ENCODE measurements around the gene CACNA1F. TPM values are rescaled to one million over a fixed set of nuclear protein-coding genes. Genes with fewer than 3 reads are reported as not detected.
A peak's percentile ranks its signal among the peaks of the same experiment; 100 is the strongest.

Gene CACNA1F
- polyA plus RNA-seq, 4 donors, result 0.11 to 0.33 (median 0.22) TPM

DNA sequence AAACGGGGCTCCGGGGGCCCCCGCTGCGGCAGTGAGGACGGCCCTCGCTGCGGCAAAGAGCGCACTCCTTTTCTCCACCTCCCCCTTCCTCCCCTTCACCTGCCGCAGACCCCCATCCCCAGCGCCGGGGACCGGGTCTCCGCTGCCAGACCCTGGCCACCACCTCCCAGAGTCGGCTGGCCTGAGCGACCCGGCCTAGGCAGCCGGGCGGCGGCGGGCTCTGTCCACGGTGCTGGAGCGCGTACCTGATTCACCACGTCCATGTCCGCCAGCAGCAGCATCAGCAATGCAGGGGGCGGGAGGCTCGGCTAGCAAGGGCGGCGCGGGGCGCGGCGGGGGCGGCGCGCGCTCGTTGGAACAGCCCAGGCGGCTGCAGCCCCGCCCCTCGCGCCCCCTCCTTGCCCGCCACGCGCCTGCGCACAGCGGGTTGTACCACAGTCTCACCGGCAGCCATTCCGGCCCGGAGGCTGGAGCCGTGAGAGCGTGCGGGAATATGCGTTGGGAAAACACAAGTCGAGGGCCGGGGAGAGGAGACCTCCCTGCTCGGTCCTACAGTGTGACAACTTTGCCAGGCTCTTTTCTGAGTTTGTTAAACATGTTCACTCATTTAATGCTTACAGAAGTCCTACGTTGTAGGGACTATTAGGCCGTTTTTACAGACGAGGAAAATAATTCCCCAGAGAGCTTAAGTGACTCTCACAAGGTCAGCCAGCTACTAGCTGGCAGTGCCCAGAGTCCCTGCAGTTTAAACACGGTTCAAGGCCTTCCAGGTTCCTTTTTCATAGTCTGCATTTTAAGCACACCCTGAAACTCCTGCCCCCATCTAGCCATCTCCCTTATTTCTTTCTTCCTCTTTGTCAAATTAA is 33.0 kb downstream of the CACNA1F start, which contains the start of gene SYP:
TSS of gene SYP (minus strand) at position 288 of the 866 bp plus-strand sequence. CDS start at position 281, 7 bp downstream.
- DNase-seq (ENCODE audit: low read depth in 4 of 4, low spot score in 2 of 4), result peak in 1 of 4 donors; percentile 59

DNA sequence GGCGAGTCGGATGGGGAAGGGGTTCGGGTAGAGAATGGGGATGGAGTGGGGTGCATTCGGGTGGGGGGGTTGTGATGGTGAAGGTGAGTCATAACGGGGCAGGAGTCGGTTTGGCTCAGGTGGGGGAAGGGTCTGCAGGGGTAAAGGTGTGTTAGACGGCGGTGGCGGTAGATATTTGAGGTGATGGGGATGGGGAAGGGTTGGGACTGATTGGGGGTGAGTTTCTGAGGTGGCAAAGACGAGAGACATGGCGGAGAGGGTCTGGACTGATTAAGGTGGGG is 33.9 kb downstream of the CACNA1F start:
- no peak for DNase-seq (ENCODE audit: low read depth in 4 of 4, low spot score in 2 of 4)

DNA sequence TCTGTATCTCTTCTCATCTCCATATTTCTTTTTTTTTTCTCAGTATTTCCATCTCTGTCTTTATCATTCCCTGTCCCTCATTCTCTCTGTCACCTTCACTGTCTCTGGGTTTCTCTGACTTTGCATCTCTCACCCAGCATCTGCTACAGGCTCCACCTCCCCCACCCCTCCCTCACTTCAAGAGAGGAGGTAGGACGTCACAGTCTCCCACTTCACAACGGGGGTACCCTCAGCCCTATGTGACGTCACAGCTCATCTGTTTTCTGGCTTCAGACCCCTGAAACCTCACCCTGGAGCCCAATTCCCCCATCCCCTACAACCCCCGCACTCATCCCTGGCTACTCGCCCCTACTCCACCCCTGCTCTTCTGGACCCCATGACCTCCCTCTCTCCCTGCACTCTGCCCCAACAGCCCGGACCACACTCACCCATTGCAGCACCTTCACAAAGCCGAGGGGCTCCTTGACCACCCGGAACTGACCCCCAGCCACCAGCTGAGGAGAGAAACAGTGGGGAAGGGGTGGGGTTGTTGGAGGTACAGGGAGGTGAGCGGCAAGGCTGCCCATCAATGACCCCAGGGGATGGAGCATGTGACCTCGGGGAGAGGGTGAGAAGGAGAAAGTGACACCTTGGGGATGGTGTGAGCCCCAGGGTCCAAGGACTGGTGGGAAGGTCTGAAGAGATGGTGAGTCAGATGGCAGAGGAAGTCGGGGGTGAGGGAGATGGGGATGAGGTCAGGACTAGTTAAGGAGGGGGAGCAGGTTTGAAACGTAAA is 34.4 kb downstream of the CACNA1F start:
- DNase-seq (ENCODE audit: low read depth in 4 of 4, low spot score in 2 of 4), result no peak

DNA sequence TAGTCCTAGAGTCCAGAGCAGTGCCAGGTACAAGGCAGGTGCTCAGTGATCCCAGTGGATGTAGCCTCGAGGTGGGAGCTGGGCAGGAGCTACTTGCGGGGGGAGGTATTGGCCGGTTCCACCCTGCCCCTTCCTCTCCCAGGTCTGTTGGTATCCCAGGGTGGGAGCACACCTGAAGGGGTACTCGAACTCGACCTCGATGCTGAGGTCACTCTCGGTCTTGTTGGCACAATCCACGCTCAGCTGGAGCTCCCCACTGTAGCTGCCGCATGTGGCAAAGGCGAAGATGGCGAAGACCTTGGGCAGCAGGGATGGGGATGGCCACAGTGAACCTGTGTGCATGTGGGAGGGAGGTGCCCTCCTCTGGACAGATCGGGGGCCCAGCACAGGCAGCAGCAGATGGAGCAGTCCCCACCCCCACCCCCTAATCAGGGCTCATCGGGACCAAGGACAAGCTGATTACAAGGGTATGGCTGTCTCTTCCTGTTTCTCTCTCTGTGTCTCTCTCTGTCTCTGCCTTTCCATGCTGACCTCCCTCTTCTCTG is 35.5 kb downstream of the CACNA1F start:
- DNase-seq (ENCODE audit: low read depth in 4 of 4, low spot score in 2 of 4), result no peak

DNA sequence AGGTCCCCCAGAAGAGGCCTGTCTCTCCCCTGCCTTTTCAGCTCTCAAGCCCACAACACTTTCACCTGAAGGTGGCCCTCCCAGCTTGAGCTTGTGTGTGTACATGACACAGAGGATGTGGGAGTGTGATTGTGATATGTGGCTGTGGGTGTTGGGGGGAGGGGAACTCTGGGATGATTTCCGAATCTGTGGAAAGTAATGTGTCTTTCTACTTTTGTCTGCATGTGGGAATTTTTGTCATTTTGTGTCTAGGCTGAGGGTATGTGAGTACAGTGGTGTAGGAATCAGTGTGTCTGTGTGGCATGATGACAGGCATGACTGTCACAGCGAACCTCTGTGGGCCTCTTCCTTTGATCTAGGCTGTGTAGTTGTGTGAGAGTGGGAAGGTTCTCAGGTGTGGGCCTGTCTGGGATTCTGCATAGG is 39.6 kb downstream of the CACNA1F start:
- no peak for DNase-seq (ENCODE audit: low read depth in 4 of 4, low spot score in 2 of 4)

DNA sequence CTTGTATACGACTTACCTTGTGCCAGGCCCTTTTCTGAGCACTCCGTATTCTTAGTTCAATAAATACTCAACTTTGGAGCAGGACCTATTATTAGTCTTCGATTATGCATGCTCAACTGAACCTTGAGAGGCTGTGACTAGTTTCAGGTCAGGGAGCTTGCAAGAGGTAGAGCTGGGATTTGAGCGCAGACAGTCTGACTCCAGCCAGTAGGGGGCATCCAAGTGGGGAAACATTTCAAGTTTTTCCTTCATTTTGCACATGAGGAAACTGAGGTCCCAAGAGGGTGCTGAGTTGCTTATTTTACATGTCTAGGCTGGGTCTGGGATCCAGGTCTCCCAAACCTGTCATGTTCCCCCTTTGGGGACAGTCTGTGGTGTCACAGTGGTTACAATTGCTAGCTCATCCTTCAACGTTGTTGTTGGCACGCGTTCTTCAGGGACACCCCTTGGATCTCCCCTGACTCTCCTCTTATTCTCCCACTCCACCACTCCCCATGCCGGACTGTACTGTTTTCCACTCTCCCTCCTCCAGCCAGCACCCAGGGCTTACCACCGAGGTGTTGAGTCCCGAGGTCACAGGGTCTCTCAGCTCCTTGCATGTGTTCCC is 40.3 kb downstream of the CACNA1F start:
- no peak for DNase-seq (ENCODE audit: low read depth in 4 of 4, low spot score in 2 of 4)

DNA sequence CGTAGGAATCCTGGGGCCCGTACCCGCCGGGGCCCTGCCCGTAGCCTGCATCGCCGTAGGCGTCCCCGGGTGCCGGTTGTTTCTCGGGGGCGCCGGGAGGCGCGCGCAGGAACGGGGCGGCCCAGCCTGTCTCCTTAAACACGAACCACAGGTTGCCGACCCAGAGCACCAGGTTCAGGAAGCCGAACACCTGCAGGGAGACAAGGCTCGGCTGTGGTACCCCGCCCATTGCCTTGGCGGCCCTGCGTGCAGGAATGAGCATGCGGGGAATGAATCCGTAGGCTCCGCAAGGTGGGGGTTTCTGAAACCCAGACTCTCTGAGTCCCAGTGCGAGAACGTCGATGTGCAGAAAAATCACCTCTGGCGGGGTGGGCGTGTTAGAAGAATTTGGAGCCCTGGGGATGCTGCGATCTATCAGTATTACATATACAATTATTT is 41.5 kb downstream of the CACNA1F start:
- DNase-seq (ENCODE audit: low read depth in 4 of 4, low spot score in 2 of 4), result no peak

DNA sequence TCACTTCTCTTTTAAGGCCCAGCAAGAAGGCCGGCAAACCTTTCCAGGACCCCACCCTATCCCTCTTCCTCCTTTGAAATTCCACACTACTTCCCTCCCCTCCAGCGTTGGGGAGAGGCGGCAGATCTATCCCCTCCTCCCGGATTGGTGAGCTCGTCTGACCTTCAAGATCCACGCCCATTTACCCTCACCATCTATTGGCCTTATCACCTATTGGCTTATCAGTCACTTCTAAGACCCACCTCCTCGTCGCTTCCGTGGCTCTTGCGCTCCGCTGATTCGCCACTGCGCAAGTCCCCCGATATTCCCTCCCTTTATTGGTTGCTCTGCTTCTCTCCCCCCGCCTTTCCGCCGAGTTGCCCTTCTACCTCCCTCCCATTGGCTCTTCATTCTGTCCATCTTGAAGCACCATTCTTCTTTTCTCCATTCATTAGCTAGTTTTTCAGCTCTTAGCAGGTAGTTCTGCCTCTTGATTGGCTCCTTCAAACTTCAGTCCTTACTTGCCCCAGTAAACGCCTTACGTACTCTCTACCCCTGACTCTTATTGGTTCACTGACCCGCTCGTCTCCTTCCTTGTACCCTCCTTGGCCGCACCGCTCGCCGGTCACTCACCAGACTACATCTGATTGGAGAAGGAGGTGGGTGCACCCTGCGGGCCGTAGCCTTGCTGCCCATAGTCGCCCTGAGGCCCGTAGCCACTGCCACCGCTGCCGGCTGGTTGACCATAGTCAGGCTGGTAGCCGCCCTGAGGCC is 42.1 kb downstream of the CACNA1F start:
- DNase-seq (ENCODE audit: low read depth in 4 of 4, low spot score in 2 of 4), result peak; percentile 80 to 92 (median 90)

DNA sequence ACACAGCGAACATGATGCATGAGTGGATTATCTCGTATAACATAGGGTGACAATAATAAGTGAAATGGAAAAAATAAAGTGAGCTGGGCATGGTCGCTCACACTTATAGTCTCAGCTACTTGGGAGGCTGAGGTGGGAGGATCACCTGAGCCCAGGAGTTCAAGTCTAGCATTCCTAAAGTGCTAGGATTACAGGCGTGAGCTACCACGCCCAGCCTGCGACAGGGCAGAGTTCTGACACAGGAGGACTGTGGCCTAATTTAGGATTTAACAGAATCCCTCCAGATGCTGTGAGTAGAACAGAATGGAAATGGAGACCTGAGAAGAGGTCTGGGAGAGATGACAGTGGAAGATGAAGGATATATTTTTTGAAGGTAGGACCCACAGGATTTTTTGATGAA is 43.5 kb downstream of the CACNA1F start:
- DNase-seq (ENCODE audit: low read depth in 4 of 4, low spot score in 2 of 4), result no peak

DNA sequence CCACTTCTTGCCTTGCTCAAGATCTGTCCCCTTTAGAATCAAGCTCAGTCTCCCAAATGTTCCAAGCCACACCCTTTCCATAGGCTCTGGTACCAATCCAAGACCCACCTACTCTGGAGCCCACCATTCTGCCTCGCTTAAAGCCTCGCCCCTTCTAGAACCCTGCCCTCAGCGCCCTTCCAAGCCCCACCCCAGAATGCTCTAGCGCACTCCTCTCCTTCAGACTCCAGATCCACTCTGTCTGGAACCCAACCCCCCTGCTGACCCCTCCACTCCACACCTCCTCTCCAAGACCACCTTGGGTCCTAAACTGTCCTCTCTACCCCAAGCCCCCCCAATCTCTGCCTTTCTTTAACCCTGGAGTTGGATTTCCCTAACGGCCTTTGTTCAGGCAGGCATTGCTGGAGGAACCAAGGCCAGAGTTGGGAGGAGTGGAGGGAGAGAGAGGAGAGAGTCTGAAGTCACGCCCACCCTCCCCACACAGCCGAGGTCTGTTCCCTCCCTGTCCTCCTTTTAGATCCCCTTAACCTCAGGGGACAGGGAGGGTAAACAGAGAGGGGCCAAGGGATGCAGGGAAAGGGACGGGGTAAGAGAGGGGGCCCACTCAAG is 44.6 kb downstream of the CACNA1F start:
- DNase-seq (ENCODE audit: low read depth in 4 of 4, low spot score in 2 of 4), result no peak

DNA sequence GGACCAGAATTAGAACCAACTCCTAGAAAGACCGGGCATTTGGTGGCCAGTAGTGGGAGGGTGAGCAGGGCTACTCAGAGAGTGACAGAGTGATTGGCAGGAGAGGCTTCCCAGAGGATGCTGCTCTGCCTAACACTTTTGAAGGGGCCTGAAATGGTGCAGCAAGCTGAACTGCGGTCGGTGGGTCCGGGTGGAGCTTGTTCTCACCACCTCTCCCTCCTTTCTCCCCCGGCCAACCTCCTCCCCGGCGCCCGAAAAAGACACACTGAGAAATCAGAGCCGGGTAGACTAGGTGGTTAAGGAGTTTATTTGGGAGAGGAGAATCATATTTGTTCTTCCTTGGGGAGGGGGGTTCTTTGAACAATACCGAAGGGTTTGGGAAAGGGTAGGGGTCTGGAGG is 45.6 kb downstream of the CACNA1F start:
- DNase-seq (ENCODE audit: low read depth in 4 of 4, low spot score in 2 of 4), result no peak

DNA sequence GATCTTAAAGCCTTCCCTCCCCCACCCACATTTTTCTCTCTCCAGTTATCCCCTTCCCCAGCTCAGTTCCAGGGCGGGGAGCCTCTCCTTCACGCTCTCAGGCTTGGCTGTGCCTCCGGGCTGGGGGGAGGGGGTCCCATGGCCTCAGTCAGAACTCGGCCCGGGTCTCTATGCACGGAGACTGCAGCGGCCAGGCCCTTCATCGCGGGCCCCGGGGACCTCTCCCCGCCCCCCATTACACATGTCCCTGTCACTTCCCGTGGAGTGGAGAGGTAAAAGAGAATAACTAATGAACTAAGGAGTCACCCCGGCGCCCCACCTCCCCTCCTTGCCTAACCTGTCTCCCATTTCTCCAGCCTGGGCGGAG is 46.1 kb downstream of the CACNA1F start:
- no peak for DNase-seq (ENCODE audit: low read depth in 4 of 4, low spot score in 2 of 4)

DNA sequence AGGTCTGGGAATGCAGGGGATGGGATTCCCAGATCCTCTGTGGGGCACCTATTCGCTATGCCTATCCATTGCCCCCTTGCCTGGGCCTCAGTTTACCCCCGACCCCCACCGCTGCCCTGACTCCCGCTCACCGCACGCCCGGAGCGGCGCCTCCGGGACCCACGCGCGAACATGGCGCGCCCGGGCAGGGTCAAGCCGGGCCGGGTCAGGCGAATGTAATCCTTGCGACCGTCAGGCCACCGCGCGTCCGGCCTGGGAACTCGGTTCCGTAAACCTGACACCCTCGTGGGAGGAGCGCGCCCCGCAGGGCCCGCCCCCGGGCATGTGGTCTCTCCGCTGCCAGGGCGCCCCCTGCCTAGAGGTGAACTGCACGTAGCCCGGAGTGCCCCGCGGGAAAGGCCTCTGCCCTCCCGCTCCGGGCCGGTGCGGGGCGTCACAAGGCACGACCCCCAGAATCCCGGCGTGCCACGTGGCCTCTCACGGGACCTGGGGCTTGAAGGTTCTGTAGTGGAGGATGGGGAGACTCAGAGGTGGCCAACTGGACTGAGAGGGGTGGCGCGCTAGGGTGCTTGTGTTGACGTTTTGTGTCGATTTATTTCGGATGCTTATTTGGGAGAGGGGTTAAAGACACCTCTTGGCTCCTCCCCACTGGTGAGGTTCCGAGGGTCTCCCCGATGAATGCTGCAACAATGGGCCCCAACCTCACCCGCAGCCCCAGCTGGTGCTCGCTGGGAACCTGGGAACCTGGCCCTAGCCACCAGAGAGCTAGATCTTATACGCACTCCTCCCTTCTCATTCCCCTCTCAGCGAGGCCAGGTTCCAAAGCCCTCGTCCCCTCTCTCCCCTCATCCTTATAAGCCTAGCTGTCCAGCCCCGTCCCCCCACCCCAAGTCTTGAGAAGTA is 46.8 kb downstream of the CACNA1F start, which contains the start of gene PRICKLE3:
TSS of gene PRICKLE3 (minus strand) at position 249 of the 903 bp plus-strand sequence. CDS start at position 173, 76 bp downstream.
- DNase-seq (ENCODE audit: low read depth in 4 of 4, low spot score in 2 of 4), result no peak

DNA sequence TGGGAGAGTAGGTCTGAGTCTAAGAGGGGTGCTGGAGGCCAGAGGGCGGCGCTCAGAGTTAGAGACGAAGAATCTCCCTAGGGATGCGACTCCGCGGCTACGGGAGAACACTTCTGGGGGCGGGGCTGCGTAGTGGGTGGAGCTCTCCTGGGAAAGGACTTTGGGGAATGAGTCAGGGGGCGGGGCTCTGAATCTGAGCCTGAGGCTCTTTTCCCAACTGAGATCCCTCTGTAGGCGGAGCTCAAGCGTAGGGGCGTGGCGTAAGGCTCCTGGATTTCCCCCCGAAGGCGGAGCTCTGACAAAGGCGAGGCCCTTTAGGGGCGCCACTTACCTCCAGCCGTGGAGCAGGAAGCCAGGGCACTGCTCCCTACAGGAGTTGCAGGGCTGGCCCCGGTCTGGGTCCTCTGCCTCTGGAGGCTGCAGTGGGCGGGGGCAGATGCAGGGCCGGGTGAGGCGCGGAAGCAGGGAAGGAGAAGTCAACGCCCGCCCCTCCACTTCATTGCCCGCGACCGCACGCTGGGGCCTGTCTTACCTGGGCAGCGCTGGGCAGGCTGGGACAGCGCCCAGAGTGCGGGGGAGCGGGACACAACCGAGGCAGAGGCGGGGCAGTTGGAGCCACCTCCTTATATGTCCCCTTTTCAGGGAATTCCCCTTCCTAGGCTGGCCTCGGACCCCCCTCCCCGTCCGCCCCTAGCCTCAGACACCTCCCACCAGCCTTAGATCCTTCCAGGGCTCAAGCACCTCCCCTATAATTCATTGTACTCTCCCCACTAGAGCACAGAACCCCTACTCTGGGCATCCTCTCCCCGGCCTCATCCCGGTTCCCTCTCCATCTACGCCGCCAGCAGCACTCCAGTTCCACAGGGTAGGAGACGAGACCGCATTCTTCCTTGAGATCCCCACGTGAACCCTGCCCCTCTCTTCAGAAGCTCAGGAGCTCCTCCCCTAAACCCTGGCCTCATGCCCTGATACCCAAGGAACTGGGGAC is 48.6 kb downstream of the CACNA1F start:
- peak in 1 of 4 donors; percentile 83 for DNase-seq (ENCODE audit: low read depth in 4 of 4, low spot score in 2 of 4)

DNA sequence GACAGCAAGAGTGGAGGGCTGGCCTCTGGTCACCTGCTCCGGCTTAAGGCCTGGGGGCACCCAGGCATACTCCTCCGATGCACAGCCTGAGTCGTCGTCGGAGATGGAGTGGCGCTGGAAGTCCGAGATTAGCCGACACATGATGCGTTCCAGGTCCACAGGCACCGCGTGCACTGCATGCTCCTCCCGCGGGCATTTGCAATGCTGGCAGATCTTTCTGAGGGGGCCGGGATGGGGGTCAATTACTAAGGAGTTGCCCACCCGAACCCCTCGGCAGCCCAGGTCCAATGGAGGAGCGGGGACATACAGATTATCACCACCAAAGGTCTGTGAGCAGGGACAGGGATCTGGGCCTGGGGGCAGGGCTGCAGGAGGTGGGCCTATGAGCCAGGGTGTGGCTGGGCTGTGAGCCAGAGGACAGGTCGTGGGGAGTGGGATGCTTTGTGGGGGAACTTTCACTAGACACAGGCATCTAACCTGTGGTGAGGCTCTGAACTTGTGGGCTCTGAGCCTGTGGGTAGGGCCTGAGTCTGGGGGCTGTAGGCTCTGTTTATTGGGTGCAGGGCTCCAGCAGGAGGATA is 49.3 kb downstream of the CACNA1F start:
- DNase-seq (ENCODE audit: low read depth in 4 of 4, low spot score in 2 of 4), result no peak

DNA sequence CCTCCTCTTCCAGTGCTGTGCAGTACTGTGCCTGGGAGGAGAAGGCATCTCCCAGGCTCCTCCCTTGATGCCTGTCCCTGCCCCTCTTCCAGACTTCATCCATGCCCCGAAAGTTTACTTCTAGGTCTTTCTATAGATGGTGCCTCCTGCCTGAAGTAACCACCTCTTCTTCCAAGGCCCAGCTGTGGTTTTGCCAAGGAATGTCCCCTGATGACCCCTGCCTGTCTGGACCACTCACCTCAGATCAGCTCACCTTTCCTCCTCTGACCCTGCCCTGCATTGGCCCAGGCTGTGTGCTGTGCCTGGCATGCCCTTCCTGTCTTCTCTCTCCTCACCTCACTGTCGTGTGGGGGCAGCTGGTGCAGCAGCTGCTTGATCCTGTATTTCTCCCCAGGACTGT is 53.8 kb downstream of the CACNA1F start:
- DNase-seq (ENCODE audit: low read depth in 4 of 4, low spot score in 2 of 4), result no peak

DNA sequence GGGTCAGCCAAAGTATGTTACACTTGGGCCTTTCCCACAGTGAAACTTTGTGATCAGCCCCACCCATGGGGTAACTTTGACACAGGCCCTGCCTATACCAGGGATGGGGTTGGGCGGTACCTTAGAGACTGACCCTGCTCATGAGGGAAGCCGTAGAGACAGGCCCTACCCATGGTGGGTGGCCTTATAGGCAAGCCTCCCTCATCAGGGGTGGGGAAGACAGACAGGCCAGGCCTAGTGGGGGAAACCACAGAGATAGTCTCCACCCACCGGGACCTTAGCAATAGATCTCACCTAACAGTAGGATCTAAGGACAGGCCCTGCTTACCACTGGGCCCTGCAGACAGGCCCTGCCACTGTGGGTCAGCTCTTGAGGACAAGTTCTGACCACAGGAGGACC is 54.6 kb downstream of the CACNA1F start:
- DNase-seq (ENCODE audit: low read depth in 4 of 4, low spot score in 2 of 4), result no peak

Data from left renal cortex interstitium (tissue), 4 donors.